ENCODE measurements around the gene TRIM37. TPM values are rescaled to one million over a fixed set of nuclear protein-coding genes. Genes with fewer than 3 reads are reported as not detected.

Gene TRIM37
- total RNA-seq, 1 donor from 2014 or later = 19.3 TPM

- DNase-seq = no peak
- H3K4me1 ChIP-seq = no peaks in the 10 kb centered on the region
- no peaks in the 10 kb centered on the region for H3K9me3 ChIP-seq
- intact Hi-C loops (cut with DNase I) = no loop called here
- no peak overlapping the region for H3K4me3 ChIP-seq
- no peaks in the 10 kb centered on the region for H3K27me3 ChIP-seq (ENCODE audit: low read depth)
- H3K36me3 ChIP-seq = peaks cover 36% of the 10 kb centered on the region
- no peak overlapping the region for H3K27ac ChIP-seq
- TF ChIP-seq, protein P1, sequence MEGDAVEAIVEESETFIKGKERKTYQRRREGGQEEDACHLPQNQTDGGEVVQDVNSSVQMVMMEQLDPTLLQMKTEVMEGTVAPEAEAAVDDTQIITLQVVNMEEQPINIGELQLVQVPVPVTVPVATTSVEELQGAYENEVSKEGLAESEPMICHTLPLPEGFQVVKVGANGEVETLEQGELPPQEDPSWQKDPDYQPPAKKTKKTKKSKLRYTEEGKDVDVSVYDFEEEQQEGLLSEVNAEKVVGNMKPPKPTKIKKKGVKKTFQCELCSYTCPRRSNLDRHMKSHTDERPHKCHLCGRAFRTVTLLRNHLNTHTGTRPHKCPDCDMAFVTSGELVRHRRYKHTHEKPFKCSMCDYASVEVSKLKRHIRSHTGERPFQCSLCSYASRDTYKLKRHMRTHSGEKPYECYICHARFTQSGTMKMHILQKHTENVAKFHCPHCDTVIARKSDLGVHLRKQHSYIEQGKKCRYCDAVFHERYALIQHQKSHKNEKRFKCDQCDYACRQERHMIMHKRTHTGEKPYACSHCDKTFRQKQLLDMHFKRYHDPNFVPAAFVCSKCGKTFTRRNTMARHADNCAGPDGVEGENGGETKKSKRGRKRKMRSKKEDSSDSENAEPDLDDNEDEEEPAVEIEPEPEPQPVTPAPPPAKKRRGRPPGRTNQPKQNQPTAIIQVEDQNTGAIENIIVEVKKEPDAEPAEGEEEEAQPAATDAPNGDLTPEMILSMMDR (IDR thresholded peaks at IDR 0.05) = no peak
- ATAC-seq = no peak
Observed at GRCh38 chr17:59018019-59018418, 88.7 kb downstream of the TRIM37 start.

DNA sequence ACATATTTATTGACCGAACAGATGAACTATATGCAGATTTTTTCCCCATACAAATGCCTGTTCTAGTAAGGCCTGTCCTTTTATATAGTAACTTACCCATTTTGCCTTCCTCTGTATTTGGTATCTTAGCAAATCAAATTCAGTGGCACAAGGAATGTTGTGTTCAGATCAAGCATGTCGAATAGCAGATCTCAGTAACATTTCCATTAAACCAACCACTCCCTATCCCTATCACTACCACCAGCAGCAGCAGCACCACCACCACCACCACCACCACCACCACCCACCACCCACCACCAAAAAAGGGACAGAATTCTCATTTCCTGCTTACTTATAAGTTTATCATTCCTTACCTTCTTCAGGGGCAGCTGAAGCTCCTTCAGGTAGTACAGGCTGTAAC is 94.7 kb downstream of the TRIM37 start:
- DNase-seq (no peak), ATAC-seq (no peak)
- Histone ChIP-seq H3K4me1 (no peaks in the 10 kb centered on the region), H3K27me3 (ENCODE audit: low read depth) (no peaks in the 10 kb centered on the region), H3K9me3 (no peaks in the 10 kb centered on the region), H3K36me3 (peaks cover 60% of the 10 kb centered on the region), H3K4me3 (no peak overlapping the region), H3K27ac (no peak overlapping the region)
- intact Hi-C loops (cut with DNase I) = no loop called here
- TF ChIP-seq, protein P1 (IDR thresholded peaks at IDR 0.05) = no peak

DNA sequence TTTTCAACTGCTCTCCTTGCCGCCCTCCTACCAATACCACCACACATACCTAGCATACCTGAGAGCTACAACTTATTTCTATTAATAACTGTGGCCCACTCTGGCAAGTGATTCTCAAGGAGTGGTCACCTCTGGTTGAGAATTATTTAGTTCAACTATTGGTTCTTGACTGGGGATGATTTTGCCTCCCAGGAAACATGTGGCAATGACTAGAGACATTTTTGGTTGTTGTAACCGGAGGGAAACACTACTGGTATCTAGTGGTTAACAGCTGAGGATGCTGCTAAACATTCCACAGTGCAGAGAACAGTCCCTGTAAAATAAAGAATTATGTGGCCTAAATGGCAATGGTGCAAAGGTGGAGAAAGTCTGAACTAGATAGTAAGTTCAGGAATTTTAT is 96.7 kb downstream of the TRIM37 start:
- H3K27me3 ChIP-seq (ENCODE audit: low read depth) = no peaks in the 10 kb centered on the region
- TF ChIP-seq, protein P1 (IDR thresholded peaks at IDR 0.05) = no peak
- no peaks in the 10 kb centered on the region for H3K9me3 ChIP-seq
- ATAC-seq (no peak), DNase-seq (no peak)
- H3K27ac ChIP-seq = no peak overlapping the region
- H3K4me3 ChIP-seq = no peak overlapping the region
- H3K36me3 ChIP-seq = peaks cover 41% of the 10 kb centered on the region
- intact Hi-C loops (cut with DNase I) = no loop called here
- no peaks in the 10 kb centered on the region for H3K4me1 ChIP-seq

- Histone ChIP-seq H3K4me1 (no peaks in the 10 kb centered on the region), H3K9me3 (no peaks in the 10 kb centered on the region), H3K27ac (no peak overlapping the region), H3K4me3 (no peak overlapping the region), H3K36me3 (peaks cover 32% of the 10 kb centered on the region), H3K27me3 (ENCODE audit: low read depth) (no peaks in the 10 kb centered on the region)
- TF ChIP-seq, protein P1 (IDR thresholded peaks at IDR 0.05) = no peak
- intact Hi-C loops (cut with DNase I) = loop anchor here (10.0 kb wide), 1 partner anchor 294 kb away; no protein-coding TSS in a partner anchor
- ATAC-seq (no peak), DNase-seq (no peak)
Observed at GRCh38 chr17:59008737-59009136, 97.9 kb downstream of the TRIM37 start.

- Histone ChIP-seq H3K9me3 (no peaks in the 10 kb centered on the region), H3K27me3 (ENCODE audit: low read depth) (no peaks in the 10 kb centered on the region), H3K4me3 (no peak overlapping the region), H3K27ac (no peak overlapping the region), H3K4me1 (no peaks in the 10 kb centered on the region), H3K36me3 (peaks cover 32% of the 10 kb centered on the region)
- TF ChIP-seq, protein P1 (IDR thresholded peaks at IDR 0.05) = no peak
- DNase-seq (no peak), ATAC-seq (no peak)
- intact Hi-C loops (cut with DNase I) = loop anchor here (10.0 kb wide), 1 partner anchor 293 kb away; no protein-coding TSS in a partner anchor
Observed at GRCh38 chr17:59007995-59008394, 98.7 kb downstream of the TRIM37 start.

Measured in lower lobe of right lung (tissue), 2 donors.